GM18870 (cell line): ENCODE data around the gene KAT2A.

Experiments used
- ATAC-seq: cut with Tn5 transposase; IDR thresholded peaks from one replicate; pipeline ENCODE4 v1.9.1; 2021; ENCODE audit warnings: moderate library complexity; ENCODE audit not compliant: unreplicated experiment

KAT2A gene

GRCh38 chr17:42116705-42117396 is 4.3 kb downstream of the KAT2A start:
- no peak for ATAC-seq

- no peak for ATAC-seq
Observed at GRCh38 chr17:42114118-42114517, 7.0 kb downstream of the KAT2A start.

- no peak for ATAC-seq
Observed at GRCh38 chr17:42113293-42114069, 7.7 kb downstream of the KAT2A start.

- ATAC-seq: peak; percentile 52
Observed at GRCh38 chr17:42112552-42113176, 8.5 kb downstream of the KAT2A start, which contains the start of gene DHX58. Gene DHX58, minus strand, starts transcription at chr17:42112714. Its CDS starts 822 bp downstream, at chr17:42111892.

- no peak for ATAC-seq
Observed at GRCh38 chr17:42111871-42112551, 9.2 kb downstream of the KAT2A start.

GRCh38 chr17:42111265-42111636 is 9.9 kb downstream of the KAT2A start:
- no peak for ATAC-seq

GRCh38 chr17:42110301-42111264 is 10.6 kb downstream of the KAT2A start:
- ATAC-seq: no peak

GRCh38 chr17:42109086-42109485 is 12.1 kb downstream of the KAT2A start:
- no peak for ATAC-seq

GRCh38 chr17:42107597-42108576 is 13.3 kb downstream of the KAT2A start:
- ATAC-seq: no peak

GRCh38 chr17:42107124-42107523 is 14.0 kb downstream of the KAT2A start:
- ATAC-seq: no peak

GRCh38 chr17:42106009-42106408 is 15.2 kb downstream of the KAT2A start:
- ATAC-seq: no peak

GRCh38 chr17:42104264-42104663 is 16.9 kb downstream of the KAT2A start:
- no peak for ATAC-seq

- no peak for ATAC-seq
Observed at GRCh38 chr17:42103221-42103954, 17.8 kb downstream of the KAT2A start.

GRCh38 chr17:42101513-42102292 is 19.5 kb downstream of the KAT2A start:
- no peak for ATAC-seq

- ATAC-seq: no peak
Observed at GRCh38 chr17:42098730-42099399, 22.3 kb downstream of the KAT2A start.

GRCh38 chr17:42097691-42098631 is 23.2 kb downstream of the KAT2A start, which contains the start of gene ZNF385C:
Gene ZNF385C, minus strand, starts transcription at chr17:42098473. Its CDS starts 35,417 bp downstream, at chr17:42063056.
- ATAC-seq: no peak
